ENCODE data around the gene PCNA. TPM values are rescaled to one million over a fixed set of nuclear protein-coding genes. Genes with fewer than 3 reads are reported as not detected.

The PCNA gene
- total RNA-seq, 4 donors from 2014 or later: 18.3 to 56.7 (median 38.2) TPM

GRCh38 chr20:5136096-5136495 lies 16.3 kb upstream of the PCNA start:
- Histone ChIP-seq H3K4me1 (peaks cover 18 to 51% (median 31%) of the 10 kb centered on the region in 4 donors), H3K36me3 (no peaks in the 10 kb centered on the region), H3K4me3 (no peak overlapping the region), H3K27ac (no peak overlapping the region), H3K27me3 (no peaks in the 10 kb centered on the region), H3K9me3 (no peaks in the 10 kb centered on the region)
- intact Hi-C loops (cut with DNase I; ENCODE audit: low total_unique reads) (no loop called here), in situ Hi-C loops (cut with MboI; ENCODE audit: low pct_ligation_motif_present in 1 of 4, low pct_unique_long_range_greater_than_20kb in 1 of 4, low sequenced_read_pairs in 3 of 4) (loop anchor here in 2 of 4 donors (10.0 kb wide), 1 partner anchor 49 kb away; no protein-coding TSS in a partner anchor)
- no peak for DNase-seq
- no peak for TF ChIP-seq EP300 (IDR thresholded peaks at IDR 0.05; ENCODE audit: low read depth)
- no peak for TF ChIP-seq POLR2A (IDR thresholded peaks at IDR 0.05)
- TF ChIP-seq POLR2AphosphoS5 (IDR thresholded peaks at IDR 0.05): no peak
- TF ChIP-seq, protein P1, sequence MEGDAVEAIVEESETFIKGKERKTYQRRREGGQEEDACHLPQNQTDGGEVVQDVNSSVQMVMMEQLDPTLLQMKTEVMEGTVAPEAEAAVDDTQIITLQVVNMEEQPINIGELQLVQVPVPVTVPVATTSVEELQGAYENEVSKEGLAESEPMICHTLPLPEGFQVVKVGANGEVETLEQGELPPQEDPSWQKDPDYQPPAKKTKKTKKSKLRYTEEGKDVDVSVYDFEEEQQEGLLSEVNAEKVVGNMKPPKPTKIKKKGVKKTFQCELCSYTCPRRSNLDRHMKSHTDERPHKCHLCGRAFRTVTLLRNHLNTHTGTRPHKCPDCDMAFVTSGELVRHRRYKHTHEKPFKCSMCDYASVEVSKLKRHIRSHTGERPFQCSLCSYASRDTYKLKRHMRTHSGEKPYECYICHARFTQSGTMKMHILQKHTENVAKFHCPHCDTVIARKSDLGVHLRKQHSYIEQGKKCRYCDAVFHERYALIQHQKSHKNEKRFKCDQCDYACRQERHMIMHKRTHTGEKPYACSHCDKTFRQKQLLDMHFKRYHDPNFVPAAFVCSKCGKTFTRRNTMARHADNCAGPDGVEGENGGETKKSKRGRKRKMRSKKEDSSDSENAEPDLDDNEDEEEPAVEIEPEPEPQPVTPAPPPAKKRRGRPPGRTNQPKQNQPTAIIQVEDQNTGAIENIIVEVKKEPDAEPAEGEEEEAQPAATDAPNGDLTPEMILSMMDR (IDR thresholded peaks at IDR 0.05): no peak
- WGBS, 2 donors (ENCODE audit: low coverage in 1 of 2): 59 to 70% methylated on average over 4 of the region's 4 CpGs

DNA sequence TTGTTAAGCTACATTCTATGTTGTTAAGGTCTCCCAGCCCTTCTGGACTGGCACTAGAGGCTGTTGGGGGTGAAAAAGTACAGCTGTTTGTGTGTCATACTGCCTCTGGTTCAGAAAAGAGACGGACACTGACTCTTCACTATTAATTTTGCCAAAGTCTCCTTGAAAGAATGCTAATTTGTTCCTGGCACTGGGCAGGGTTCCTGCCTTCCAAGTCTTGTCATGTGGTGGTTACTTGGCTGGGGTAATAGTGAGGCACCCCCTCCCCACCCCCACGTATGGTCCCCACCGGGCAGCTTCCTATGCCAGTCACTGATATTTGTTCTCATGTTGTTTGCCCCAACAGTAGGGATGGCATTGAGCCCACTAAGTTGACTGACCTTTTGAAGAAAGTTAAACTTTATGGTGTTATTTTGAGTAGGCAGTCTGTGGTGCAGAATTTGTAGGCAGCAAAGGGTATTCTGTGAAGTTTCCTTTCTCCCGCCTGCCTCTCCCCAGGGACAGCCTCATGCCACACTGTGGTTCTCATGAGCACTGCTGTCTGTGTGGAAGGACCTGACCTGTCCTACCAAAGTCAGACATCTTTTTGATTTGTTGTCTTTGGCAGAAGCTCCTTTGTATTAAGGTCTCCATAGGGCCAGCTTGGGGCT lies 15.7 kb upstream of the PCNA start:
- H3K9me3 ChIP-seq: no peaks in the 10 kb centered on the region

GRCh38 chr20:5133998-5134397 lies 14.2 kb upstream of the PCNA start:
- WGBS, 2 donors (ENCODE audit: low coverage in 1 of 2): 96 to 98% methylated on average over 5 to 6 of the region's 6 CpGs
- TF ChIP-seq POLR2AphosphoS5 (IDR thresholded peaks at IDR 0.05): no peak
- TF ChIP-seq, protein P1 (IDR thresholded peaks at IDR 0.05): no peak
- no peak for TF ChIP-seq POLR2A (IDR thresholded peaks at IDR 0.05)
- no peak for TF ChIP-seq EP300 (IDR thresholded peaks at IDR 0.05; ENCODE audit: low read depth)
- Histone ChIP-seq H3K4me3 (no peak overlapping the region), H3K4me1 (peaks cover 15 to 39% (median 22%) of the 10 kb centered on the region in 4 donors), H3K9me3 (no peaks in the 10 kb centered on the region), H3K27me3 (no peaks in the 10 kb centered on the region), H3K36me3 (no peaks in the 10 kb centered on the region), H3K27ac (no peak overlapping the region)
- intact Hi-C loops (cut with DNase I; ENCODE audit: low total_unique reads): no loop called here
- in situ Hi-C loops (cut with MboI; ENCODE audit: low pct_ligation_motif_present in 1 of 4, low pct_unique_long_range_greater_than_20kb in 1 of 4, low sequenced_read_pairs in 3 of 4): loop anchor here in 2 of 4 donors (10.0 kb wide), 1 partner anchor 51 kb away; no protein-coding TSS in a partner anchor
- no peak for DNase-seq

More for the DNA sequence above, 15.7 kb upstream of the PCNA start:
- H3K27ac ChIP-seq: peak overlapping the region in 2 of 4 donors; percentile 9 to 24
- H3K4me1 ChIP-seq: peaks cover 15 to 45% (median 30%) of the 10 kb centered on the region in 4 donors
- no peak overlapping the region for H3K4me3 ChIP-seq
- intact Hi-C loops (cut with DNase I; ENCODE audit: low total_unique reads) (no loop called here), in situ Hi-C loops (cut with MboI; ENCODE audit: low pct_ligation_motif_present in 1 of 4, low pct_unique_long_range_greater_than_20kb in 1 of 4, low sequenced_read_pairs in 3 of 4) (loop anchor here in 2 of 4 donors (10.0 kb wide), 1 partner anchor 49 kb away; no protein-coding TSS in a partner anchor)
- WGBS, 2 donors (ENCODE audit: low coverage in 1 of 2): 72 to 100% methylated on average over 1 to 4 of the region's 4 CpGs
- TF ChIP-seq POLR2AphosphoS5 (IDR thresholded peaks at IDR 0.05) (no peak), EP300 (IDR thresholded peaks at IDR 0.05; ENCODE audit: low read depth) (no peak), POLR2A (IDR thresholded peaks at IDR 0.05) (no peak)
- TF ChIP-seq, protein P1 (IDR thresholded peaks at IDR 0.05): no peak
- no peaks in the 10 kb centered on the region for H3K27me3 ChIP-seq
- H3K36me3 ChIP-seq: no peaks in the 10 kb centered on the region
- DNase-seq: no peak

DNA sequence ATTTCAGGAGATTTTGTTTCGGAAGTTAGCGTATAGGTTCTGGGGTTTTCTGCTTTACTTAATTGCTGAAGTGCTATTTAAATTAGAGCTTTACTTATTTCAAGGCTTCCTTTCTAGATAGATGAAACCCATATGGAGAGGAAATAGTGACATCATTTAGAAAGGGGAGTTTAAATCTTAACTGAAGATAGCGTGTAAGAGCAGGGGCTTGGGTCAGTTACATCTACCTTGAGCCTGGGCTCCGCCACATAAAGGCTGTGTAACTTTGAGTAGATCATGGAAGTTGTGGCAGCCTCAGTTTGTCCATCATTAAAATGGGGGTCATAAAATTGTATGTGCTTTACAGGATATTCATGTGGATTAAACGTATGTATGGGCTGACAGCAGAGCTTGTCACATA lies 11.7 kb upstream of the PCNA start:
- Histone ChIP-seq H3K4me3 (no peak overlapping the region), H3K9me3 (no peaks in the 10 kb centered on the region), H3K27me3 (no peaks in the 10 kb centered on the region), H3K36me3 (no peaks in the 10 kb centered on the region), H3K4me1 (peaks cover 18 to 52% (median 33%) of the 10 kb centered on the region in 4 donors), H3K27ac (peak overlapping the region; percentile 20 to 61 (median 56))
- intact Hi-C loops (cut with DNase I; ENCODE audit: low total_unique reads) (no loop called here), in situ Hi-C loops (cut with MboI; ENCODE audit: low pct_ligation_motif_present in 1 of 4, low pct_unique_long_range_greater_than_20kb in 1 of 4, low sequenced_read_pairs in 3 of 4) (loop anchor here in 2 of 4 donors (10.0 kb wide), 1 partner anchor 53 kb away; no protein-coding TSS in a partner anchor)
- 71 to 75% methylated on average over 4 to 5 of the region's 5 CpGs for WGBS, 2 donors (ENCODE audit: low coverage in 1 of 2)
- TF ChIP-seq, protein P1 (IDR thresholded peaks at IDR 0.05): no peak
- no peak for TF ChIP-seq POLR2AphosphoS5 (IDR thresholded peaks at IDR 0.05)
- TF ChIP-seq POLR2A (IDR thresholded peaks at IDR 0.05): no peak
- no peak for TF ChIP-seq EP300 (IDR thresholded peaks at IDR 0.05; ENCODE audit: low read depth)
- DNase-seq: no peak

Data from transverse colon (tissue), 4 donors.